Limb (tissue), 2 donors: ENCODE measurements around the gene TRMT112.
A peak's percentile ranks its signal among the peaks of the same experiment; 100 is the strongest.

Experiments used
- DNase-seq, 2 donors: peaks; one replicate each; pipeline ENCODE4 v3.0.0-alpha.2; 2016; ENCODE audit errors: extremely low spot score in 2 of 2

Gene TRMT112

DNA sequence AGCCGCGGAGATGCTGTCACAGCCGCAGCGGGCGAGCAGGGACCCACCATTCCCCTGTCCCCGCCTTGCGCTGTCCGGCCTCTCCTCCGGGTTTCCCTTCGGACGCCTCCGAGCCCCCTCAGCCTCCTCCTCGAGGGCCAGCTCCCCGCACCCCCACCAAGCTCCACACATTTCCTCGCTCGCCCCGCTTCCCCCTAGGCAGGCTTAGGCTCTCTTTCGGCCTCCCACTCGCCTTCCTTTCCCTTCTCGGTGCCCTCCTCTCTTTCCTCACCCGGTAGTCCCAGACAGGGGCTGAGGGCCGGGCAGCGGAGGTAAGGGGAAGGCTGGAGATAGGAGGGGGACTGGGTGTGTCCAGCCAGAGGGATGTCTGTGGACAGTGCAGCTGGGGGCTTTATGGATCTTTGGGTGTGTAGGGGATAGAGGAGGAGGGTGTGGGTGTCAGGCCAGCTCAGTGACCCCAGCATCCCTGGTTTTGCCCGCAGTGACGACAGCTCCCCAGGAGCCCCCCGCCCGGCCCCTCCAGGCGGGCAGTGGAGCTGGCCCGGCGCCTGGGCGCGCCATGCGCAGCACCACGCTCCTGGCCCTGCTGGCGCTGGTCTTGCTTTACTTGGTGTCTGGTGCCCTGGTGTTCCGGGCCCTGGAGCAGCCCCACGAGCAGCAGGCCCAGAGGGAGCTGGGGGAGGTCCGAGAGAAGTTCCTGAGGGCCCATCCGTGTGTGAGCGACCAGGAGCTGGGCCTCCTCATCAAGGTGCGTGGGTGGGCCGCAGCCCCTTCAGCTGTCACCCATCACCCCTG lies 24.7 kb downstream of the TRMT112 start:
- no peak for DNase-seq

DNA sequence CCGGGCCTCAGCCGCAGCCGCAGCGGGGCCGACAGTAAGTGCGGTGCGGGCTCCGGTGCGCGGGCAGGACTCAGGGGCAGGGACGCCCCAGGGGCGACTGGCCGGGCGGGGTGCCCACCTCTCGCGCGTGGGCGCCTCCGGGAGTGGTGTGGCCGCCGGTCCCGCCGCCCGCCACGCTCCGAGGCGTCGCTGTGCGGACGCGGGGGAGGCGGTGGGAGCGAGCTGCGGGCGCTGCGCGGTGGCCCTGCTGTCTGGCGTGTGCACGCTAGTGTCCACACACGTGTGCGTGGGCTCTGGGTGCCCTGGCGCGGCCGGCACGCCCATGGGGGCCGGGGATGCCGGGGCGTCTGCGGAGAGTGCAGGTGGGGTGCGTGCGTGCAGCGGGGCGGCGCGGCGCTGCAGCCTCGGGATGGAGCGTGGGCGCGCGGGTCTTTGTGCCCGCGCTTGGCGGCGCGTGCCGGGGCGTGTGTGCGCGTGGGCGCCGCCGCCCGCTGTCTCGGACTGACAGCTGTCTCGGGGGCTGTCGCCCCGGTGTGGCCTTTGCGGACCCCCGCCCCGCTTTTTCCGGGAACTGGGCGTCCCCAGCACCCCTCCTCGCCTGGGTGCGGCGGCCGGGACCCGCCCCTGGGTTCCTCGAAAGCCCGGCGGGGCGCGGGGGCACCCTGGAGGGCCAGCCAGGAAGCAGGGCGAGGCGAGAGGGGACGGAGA lies 25.5 kb downstream of the TRMT112 start:
- DNase-seq = peak in 1 of 2 donors; percentile 57

GRCh38 chr11:64291262-64291751 lies 26.1 kb downstream of the TRMT112 start, which contains the start of gene KCNK4:
Gene KCNK4, plus strand, starts transcription at chr11:64291302. Its CDS starts 1,717 bp downstream, at chr11:64293019.
- DNase-seq = no peak

DNA sequence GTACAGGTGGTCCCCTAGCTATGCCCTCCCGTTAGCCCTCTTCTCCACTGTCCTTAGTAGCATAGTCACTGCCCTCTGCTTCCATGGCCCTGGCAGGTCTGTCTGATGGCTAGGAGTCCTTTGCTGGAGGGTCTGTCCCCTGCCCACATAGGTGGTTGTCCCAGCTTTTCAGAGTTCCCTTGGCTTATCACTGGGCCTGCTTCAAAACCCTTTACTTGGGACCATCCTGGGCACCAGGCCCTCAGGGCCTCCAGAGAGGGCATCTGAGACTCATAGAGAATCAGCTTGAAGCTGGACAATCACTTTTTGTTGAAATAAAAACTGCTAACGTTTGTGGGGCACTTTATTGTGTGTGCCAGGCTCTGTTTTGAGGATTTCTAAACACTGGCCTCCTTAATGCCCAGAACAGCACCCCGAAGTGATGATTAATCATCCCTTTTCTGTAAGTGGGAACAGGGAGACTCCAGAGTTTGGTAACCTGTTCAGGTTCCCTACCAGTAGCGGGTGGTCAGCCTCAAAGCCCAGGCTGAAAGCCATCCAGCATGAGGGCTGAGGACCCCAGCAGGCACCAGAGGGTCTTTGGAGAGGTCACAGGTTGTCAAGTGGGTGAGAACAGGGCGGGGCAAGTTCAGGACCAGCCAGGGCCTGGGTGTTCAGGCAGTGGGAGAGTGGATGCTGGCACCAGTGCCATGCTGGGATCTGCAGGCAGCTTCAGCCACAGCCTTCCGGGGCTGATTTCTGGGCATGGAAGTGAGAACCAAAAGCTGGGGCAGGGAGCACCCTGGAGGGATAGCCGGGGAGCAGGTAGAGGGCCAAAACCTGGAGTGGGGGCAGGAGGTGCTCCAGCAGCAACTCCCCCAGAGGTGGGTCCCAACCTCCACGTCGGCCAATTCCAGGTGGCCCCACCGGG lies 26.8 kb downstream of the TRMT112 start:
- DNase-seq = no peak

DNA sequence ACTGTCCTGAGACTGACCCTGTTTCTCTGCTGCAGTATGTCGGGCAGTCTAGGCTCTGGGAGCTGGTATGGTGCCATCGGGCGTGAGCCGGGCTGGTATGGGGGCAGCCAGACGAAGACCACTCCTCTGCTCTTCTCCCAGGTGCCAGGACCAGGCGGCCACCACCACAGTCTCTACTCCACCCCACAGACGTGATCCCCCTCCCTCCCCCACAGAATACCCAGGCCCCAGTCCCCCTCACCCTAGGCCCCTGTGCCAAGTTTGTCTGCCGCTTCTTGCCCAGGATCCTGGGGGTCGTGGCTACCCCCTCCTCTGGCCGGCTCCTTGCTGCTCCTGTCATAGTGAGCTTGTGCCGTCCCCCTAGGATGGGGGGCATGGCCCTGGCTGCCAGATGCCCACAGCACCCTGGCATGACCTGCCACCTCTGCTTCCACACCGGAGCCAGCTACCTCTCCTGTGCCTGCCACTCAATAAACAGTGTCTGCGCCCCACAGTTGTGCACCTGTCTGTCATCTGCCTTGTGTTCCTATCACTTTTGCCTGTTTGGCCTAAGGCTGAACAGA lies 28.3 kb downstream of the TRMT112 start:
- DNase-seq = no peak

DNA sequence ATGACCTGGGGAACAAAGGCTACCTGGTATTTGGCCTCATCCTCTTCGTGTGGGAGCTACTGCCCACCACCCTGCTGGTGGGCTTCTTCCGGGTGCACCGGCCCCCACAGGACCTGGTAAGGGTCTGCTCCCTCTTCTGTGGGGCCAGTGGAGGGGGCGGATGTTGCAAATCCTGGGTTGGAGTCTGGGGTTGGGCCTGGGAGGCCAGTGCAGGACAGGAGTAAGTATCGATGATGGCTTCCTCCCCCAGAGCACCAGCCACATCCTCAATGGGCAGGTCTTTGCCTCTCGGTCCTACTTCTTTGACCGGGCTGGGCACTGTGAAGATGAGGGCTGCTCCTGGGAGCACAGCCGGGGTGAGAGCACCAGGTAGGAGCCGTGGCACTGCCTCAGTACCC lies 29.0 kb downstream of the TRMT112 start:
- DNase-seq = no peak

DNA sequence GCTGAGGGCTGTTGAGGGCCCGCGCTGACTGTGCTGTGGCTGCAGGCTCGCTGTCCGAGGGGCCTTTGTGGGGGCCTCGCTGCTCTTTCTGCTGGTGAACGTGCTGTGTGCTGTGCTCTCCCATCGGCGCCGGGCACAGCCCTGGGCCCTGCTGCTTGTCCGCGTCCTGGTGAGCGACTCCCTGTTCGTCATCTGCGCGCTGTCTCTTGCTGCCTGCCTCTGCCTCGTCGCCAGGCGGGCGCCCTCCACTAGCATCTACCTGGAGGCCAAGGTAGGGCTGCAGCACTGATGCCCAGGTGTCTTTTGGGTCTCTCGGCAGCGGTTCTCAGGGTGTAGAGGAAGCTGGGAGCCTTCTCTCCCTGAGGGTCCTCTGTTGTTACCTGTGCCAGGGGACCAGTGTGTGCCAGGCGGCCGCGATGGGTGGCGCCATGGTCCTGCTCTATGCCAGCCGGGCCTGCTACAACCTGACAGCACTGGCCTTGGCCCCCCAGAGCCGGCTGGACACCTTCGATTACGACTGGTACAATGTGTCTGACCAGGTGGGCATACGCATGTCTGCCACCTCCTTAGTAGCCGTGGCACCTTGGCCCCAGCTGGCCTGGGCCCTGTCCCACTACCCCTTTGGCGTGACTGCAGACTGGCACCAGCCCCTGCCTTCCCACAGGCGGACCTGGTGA lies 29.5 kb downstream of the TRMT112 start:
- no peak for DNase-seq

DNA sequence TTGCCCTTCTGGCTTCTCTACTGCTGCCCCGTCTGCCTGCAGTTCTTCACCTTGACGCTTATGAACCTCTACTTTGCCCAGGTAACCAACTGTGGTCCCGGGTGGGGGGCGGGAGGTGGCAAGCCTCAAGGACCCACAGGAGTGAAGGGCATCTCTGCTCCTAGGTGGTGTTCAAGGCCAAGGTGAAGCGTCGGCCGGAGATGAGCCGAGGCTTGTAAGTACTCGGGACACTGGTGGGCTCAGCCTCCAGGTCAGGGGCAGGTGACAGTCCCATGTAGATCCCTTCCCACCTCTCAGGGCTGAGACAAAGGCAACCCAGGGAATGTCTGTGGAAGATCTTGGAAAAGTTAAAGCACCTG lies 30.6 kb downstream of the TRMT112 start:
- no peak for DNase-seq

DNA sequence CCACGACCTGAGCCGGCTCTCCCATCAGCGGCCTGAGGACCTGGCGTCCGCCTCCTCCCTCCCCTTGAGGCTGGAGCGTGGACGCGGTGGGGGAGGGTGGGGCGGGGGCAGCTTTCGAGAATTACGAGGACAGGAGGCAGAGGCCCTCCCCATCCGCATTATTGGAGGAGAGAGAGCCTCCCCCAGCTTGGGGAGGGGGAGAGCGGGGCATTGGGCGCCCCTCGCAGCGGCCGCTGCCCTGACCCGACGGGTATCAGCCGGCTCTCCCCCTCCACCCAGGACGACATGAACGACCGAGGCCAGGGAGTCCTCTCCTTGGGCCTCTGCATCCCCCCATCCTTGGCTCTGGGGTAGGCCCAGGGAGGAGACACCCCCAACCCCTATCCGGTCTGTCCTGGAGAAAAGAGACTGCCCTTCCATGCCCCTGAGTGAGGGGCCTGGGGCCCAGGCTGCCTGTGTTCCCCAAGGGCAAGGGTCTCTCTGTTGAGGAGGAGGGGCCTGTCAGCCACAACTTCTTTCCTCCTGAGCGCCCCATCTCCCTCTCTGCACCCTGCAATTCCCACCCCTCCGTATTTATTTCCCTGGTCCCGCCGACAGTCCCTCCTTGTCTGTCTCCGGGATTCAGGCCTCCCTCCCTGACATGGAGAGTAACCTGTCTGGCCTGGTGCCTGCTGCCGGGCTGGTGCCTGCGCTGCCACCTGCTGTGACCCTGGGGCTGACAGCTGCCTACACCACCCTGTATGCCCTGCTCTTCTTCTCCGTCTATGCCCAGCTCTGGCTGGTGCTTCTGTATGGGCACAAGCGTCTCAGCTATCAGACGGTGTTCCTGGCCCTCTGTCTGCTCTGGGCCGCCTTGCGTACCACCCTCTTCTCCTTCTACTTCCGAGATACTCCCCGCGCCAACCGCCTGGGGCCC lies 31.2 kb downstream of the TRMT112 start:
- no peak for DNase-seq

GRCh38 chr11:64284962-64285884 lies 32.1 kb downstream of the TRMT112 start, which contains the start of gene GPR137:
Gene GPR137, plus strand, starts transcription at chr11:64285848. Its CDS starts 677 bp downstream, at chr11:64286525.
- DNase-seq = peak; percentile 84 to 96

- peak; percentile 94 to 97 for DNase-seq
These were observed 33.1 kb downstream of the TRMT112 start, which contains the start of gene BAD for GRCh38 chr11:64284048-64284961. Gene BAD, minus strand, starts transcription at chr11:64284665. Its CDS starts 297 bp downstream, at chr11:64284368.

- no peak for DNase-seq
These were observed 34.3 kb downstream of the TRMT112 start for GRCh38 chr11:64283092-64283491.

DNA sequence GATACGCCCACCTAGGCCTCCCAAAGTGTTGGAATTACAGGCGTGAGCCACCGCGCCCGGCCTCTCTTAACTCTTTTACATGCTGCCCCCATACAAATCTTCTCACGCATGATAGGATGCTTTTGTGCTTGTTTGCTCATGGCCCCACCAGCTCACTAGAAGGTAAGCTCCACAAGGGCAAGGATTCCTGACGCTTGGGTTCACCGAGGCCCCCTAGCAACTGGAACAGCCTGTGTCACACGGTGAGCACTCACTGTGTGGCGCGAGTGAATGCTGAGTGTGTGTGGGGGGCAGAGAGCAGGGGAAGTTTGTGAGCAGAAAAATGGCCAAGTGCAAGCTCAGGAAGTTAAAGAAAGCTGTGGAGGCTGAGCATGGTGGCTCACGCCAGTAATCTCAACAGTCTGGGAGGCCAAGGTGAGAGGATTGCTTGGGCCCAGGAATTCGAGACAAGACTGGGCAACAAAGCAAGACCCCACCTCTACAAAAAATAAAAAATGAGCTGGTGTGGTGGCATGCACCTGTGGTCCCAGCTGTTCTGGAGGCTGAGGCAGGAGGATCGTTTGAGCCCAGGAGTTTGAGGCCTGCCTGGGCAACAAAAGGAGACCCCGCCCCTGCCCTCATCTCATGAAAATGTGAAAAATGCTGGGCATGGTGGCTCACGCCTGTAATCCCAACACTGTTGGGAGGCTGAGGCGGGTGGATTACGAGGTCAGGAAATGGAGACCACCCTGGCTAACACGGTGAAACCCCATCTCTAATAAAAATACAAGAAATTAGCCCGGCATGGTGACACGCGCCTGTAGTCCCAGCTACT lies 35.2 kb downstream of the TRMT112 start:
- DNase-seq = no peak

GRCh38 chr11:64278576-64279190 lies 38.7 kb downstream of the TRMT112 start:
- DNase-seq = no peak

GRCh38 chr11:64276653-64277431 lies 40.5 kb downstream of the TRMT112 start:
- no peak for DNase-seq
